SK-N-SH (cell line): Measurements from ENCODE around the gene ZNF578. TPM values are rescaled to one million over a fixed set of nuclear protein-coding genes. Genes with fewer than 3 reads are reported as not detected.

Experiments used
- CTCF ChIA-PET: fragments of 300-600, 350-600 bp; formaldehyde crosslinking; extraction: SDS; loops from one replicate; lab custom pipeline; 2021; lab: Yijun Ruan, JAX
- POLR2A ChIA-PET: fragments of 350-600 bp; sonication (Branson Sonifier 250); formaldehyde crosslinking; extraction: SDS; loops from one replicate; lab custom pipeline; 2020; ENCODE audit warnings: antibody characterized with exemption, inconsistent platforms; lab: Yijun Ruan, JAX
- DNase-seq: peaks from one replicate; pipeline ENCODE4 v3.0.0; 2012
- H2AFZ ChIP-seq: fragments of 200-600 bp; sonication (generic); 2 replicates; pipeline ENCODE4 v1.8.1; 2016; ENCODE audit warnings: antibody characterized with exemption, mild to moderate bottlenecking, low read depth
- H3F3A ChIP-seq: fragments of 200-600 bp; sonication (generic); replicated peaks from 2 replicates; pipeline ENCODE3; 2016; ENCODE audit warnings: antibody characterized with exemption, mild to moderate bottlenecking; ENCODE audit not compliant: insufficient read depth
- H3K27ac ChIP-seq, 2 experiments: fragments of 200-500 bp in 1 of 2; fragments of 200-600 bp in 1 of 2; sonication (Bioruptor generic) in 1 of 2; sonication (generic), shearing (Covaris generic) in 1 of 2; 2 replicates each; pipeline versions ENCODE4 v1.5.1 to v1.6.1; 2014 to 2016; ENCODE audit warnings: low read depth in 2 of 2, inconsistent platforms in 1 of 2, low read length in 1 of 2, mild to moderate bottlenecking in 1 of 2, mixed read lengths in 1 of 2
- H3K27me3 ChIP-seq: fragments of 200-600 bp; sonication (generic), shearing (Covaris generic); 2 replicates; pipeline ENCODE4 v1.6.1; 2016; ENCODE audit warnings: mixed run types; ENCODE audit not compliant: insufficient read depth
- H3K36me3 ChIP-seq, 2 experiments: fragments of 200-500 bp in 1 of 2; fragments of 200-600 bp in 1 of 2; sonication (Bioruptor generic) in 1 of 2; sonication (generic) in 1 of 2; replicated peaks in 1 of 2; 2 replicates each; pipeline versions ENCODE3 to v1.5.1; 2014 to 2016; ENCODE audit warnings: low read length in 1 of 2, mild to moderate bottlenecking in 1 of 2; ENCODE audit not compliant: insufficient read depth in 2 of 2, control insufficient read depth in 1 of 2
- H3K4me1 ChIP-seq, 2 experiments: fragments of 200-500 bp in 1 of 2; fragments of 200-600 bp in 1 of 2; sonication (Bioruptor generic) in 1 of 2; sonication (generic), shearing (Covaris generic) in 1 of 2; 2 replicates each; pipeline versions ENCODE4 v1.5.1 to v1.6.1; 2014 to 2016; ENCODE audit warnings: low read depth in 1 of 2, low read length in 1 of 2, mixed run types in 1 of 2; ENCODE audit not compliant: insufficient read depth in 2 of 2, control insufficient read depth in 1 of 2
- H3K4me2 ChIP-seq: fragments of 200-600 bp; sonication (generic), shearing (Covaris generic); 2 replicates; pipeline ENCODE4 v1.6.1; 2017; ENCODE audit warnings: mixed run types
- H3K4me3 ChIP-seq, 2 experiments: fragments of 200-500 bp in 1 of 2; fragments of 200-600 bp in 1 of 2; sonication (Bioruptor generic) in 1 of 2; sonication (generic), shearing (Covaris generic) in 1 of 2; 2 replicates each; pipeline versions ENCODE4 v1.5.1 to v1.8.1; 2014 to 2016; ENCODE audit warnings: low read depth in 2 of 2, inconsistent platforms in 1 of 2, low read length in 1 of 2, mild to moderate bottlenecking in 1 of 2, mixed read lengths in 1 of 2, moderate library complexity in 1 of 2
- H3K79me2 ChIP-seq: fragments of 200-600 bp; sonication (generic); 2 replicates; pipeline ENCODE4 v1.8.1; 2017; ENCODE audit warnings: mild to moderate bottlenecking; ENCODE audit not compliant: insufficient read depth
- H3K9ac ChIP-seq: fragments of 200-600 bp; sonication (generic); 2 replicates; pipeline ENCODE4 v1.6.1; 2017; ENCODE audit warnings: mixed run types
- H3K9me2 ChIP-seq: fragments of 200-600 bp; sonication (generic); 2 replicates; pipeline ENCODE4 v1.6.1; 2017; ENCODE audit warnings: mixed run types
- H3K9me3 ChIP-seq: fragments of 200-600 bp; sonication (generic); 2 replicates; pipeline ENCODE4 v1.6.1; 2017; ENCODE audit warnings: mixed run types, mild to moderate bottlenecking, moderate library complexity
- H4K20me1 ChIP-seq: fragments of 200-600 bp; sonication (generic); 2 replicates; pipeline ENCODE4 v1.6.1; 2017; ENCODE audit warnings: mild to moderate bottlenecking, mixed run types; ENCODE audit not compliant: insufficient read depth
- CHD2 ChIP-seq: fragments of 150-350 bp; IDR thresholded peaks from 2 replicates; pipeline ENCODE4 v1.6.1; 2018; ENCODE audit warnings: low read length; ENCODE audit not compliant: partially characterized antibody
- EP300 ChIP-seq, 2 experiments: IDR thresholded peaks; 2 replicates each; pipeline versions ENCODE4 v1.4.0 to v1.6.1; 2012; ENCODE audit warnings: borderline replicate concordance in 1 of 2, low read depth in 1 of 2, low read length in 1 of 2
- FOSL2 ChIP-seq: IDR thresholded peaks from 2 replicates; pipeline ENCODE4 v1.4.0; 2012; ENCODE audit warnings: low read depth, mild to moderate bottlenecking, moderate library complexity, borderline replicate concordance
- IRF3 ChIP-seq: fragments of 150-350 bp; IDR thresholded peaks from 2 replicates; pipeline ENCODE4 v1.6.1; 2016; ENCODE audit warnings: mild to moderate bottlenecking, low read depth, low read length
- MEF2A ChIP-seq: IDR thresholded peaks from 2 replicates; pipeline ENCODE4 v1.4.0; 2012; ENCODE audit warnings: low read depth, borderline replicate concordance
- NFIC ChIP-seq: IDR thresholded peaks from 2 replicates; pipeline ENCODE4 v1.4.0; 2012; ENCODE audit warnings: borderline replicate concordance
- NRF1 ChIP-seq: IDR thresholded peaks from 2 replicates; pipeline ENCODE4 v1.6.1; 2012; ENCODE audit warnings: low read depth, mild to moderate bottlenecking, low read length
- RAD21 ChIP-seq: IDR thresholded peaks from 2 replicates; pipeline ENCODE4 v1.6.1; 2012; ENCODE audit warnings: mild to moderate bottlenecking, low read length
- REST ChIP-seq: IDR thresholded peaks from 2 replicates; pipeline ENCODE4 v1.6.1; 2012; ENCODE audit warnings: mild to moderate bottlenecking, low read depth, low read length, moderate library complexity
- TCF12 ChIP-seq: IDR thresholded peaks from 2 replicates; pipeline ENCODE4 v1.4.0; 2012
- ZBTB33 ChIP-seq: IDR thresholded peaks from 2 replicates; pipeline ENCODE4 v1.4.0; 2012; ENCODE audit warnings: low read depth, borderline replicate concordance
- WGBS: methylation state at CpG from one replicate; pipeline ENCODE4 v1.1.6; 2017; ENCODE audit warnings: low lambda C conversion rate; 5-methylcytosine and 5-hydroxymethylcytosine counted together
- polyA plus RNA-seq, 3 experiments: library from polyadenylated mRNA; depleted of rRNA; stranded (reverse); fragments of >200 nt; gene quantifications; 2 replicates each; pipeline ENCODE4 v1.2.3, GENCODE V29; 2012

The ZNF578 gene
- polyA plus RNA-seq, 1 of the 3 experiments (the other 2 are of a cell fraction) = 2.5 TPM

GRCh38 chr19:52464798-52465470 lies 11.6 kb downstream of the ZNF578 start:
- TF ChIP-seq ZBTB33 (no peak), MEF2A (no peak), RAD21 (no peak), FOSL2 (no peak), IRF3 (no peak)
- Histone ChIP-seq H3K9ac (no peak overlapping the region), H3K27ac (no peak overlapping the region), H3K4me1 (no peaks in the 10 kb centered on the region), H3K36me3 (peaks cover 0 to 18% of the 10 kb centered on the region in 2 experiments), H3K9me2 (no peaks in the 10 kb centered on the region), H3K27me3 (no peaks in the 10 kb centered on the region), H3K4me2 (no peak overlapping the region), H3K9me3 (peaks cover 16% of the 10 kb centered on the region; the same call in 1 of the 2 replicates), H3K79me2 (no peaks in the 10 kb centered on the region), H3K4me3 (0 out of 4 replicates have a peak overlapping the region, but pooled peaks of 1 of the 2 experiments have one; percentile 2), H4K20me1 (no peaks in the 10 kb centered on the region), H3F3A (no peaks in the 10 kb centered on the region), H2AFZ (no peak overlapping the region)
- ChIA-PET POLR2A (no interaction called here), CTCF (no interaction called here)
- WGBS = 62% methylated on average over 14 of the region's 14 CpGs
- DNase-seq = no peak

- peaks cover 0 to 7% of the 10 kb centered on the region in 2 experiments for H3K36me3 ChIP-seq
- ChIA-PET POLR2A (no interaction called here), CTCF (no interaction called here)
- peaks cover 4% of the 10 kb centered on the region for H3F3A ChIP-seq
- H3K4me2 ChIP-seq = no peak overlapping the region
- no peak overlapping the region for H2AFZ ChIP-seq
- no peak for DNase-seq
- peaks cover 33% of the 10 kb centered on the region for H3K9me3 ChIP-seq
- no peak overlapping the region for H3K9ac ChIP-seq
- TF ChIP-seq CHD2 (no peak), NFIC (no peak), TCF12 (no peak), MEF2A (no peak), EP300 (IDR thresholded peaks at IDR 0.05; ENCODE audit: borderline replicate concordance in 1 of 2, low read depth in 1 of 2, low read length in 1 of 2) (no peak), RAD21 (no peak), REST (no peak), FOSL2 (no peak), NRF1 (no peak)
- no peak overlapping the region for H3K4me3 ChIP-seq
- H3K27me3 ChIP-seq = no peaks in the 10 kb centered on the region
- WGBS = 26% methylated on average over 3 of the region's 3 CpGs
- no peaks in the 10 kb centered on the region for H4K20me1 ChIP-seq
- no peaks in the 10 kb centered on the region for H3K79me2 ChIP-seq
- H3K27ac ChIP-seq = no peak overlapping the region
- H3K4me1 ChIP-seq = no peaks in the 10 kb centered on the region
- H3K9me2 ChIP-seq = no peaks in the 10 kb centered on the region
Measured at GRCh38 chr19:52473655-52474350, 20.4 kb downstream of the ZNF578 start.
